ENCODE results near the gene NPY4R. TPM values are rescaled to one million over a fixed set of nuclear protein-coding genes. Genes with fewer than 3 reads are reported as not detected.
"Not testable (repeated sequence)": the region's sequence is repeated elsewhere in the genome, so short reads cannot be mapped to it uniquely, and the experiment has no call there.

The NPY4R gene, protein sequence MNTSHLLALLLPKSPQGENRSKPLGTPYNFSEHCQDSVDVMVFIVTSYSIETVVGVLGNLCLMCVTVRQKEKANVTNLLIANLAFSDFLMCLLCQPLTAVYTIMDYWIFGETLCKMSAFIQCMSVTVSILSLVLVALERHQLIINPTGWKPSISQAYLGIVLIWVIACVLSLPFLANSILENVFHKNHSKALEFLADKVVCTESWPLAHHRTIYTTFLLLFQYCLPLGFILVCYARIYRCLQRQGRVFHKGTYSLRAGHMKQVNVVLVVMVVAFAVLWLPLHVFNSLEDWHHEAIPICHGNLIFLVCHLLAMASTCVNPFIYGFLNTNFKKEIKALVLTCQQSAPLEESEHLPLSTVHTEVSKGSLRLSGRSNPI
- total RNA-seq = not detected

DNA sequence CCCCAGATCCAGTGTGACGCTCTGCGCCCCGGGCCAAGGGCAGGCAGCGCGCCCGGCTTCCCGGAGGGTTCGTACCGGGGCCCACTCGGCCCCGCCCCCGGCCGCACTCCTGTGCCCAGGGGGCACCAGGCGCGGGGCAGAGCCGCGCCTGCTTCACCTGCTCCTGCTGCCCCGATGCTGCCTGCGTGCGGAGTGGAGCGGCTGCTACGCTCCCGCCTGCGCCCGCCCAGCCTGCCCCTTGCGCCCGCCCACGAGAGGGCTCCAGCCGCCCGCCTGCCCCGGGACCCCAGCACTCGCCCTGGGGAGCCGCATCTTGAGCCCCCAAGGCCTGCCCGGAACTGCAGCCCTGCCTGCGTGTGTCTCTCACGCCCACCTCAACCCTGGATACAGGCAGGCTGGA lies at the start of gene NPY4R:
TSS of gene NPY4R (minus strand) at position 194 of the 400 bp plus-strand sequence. CDS start 3,323 bp downstream, outside the sequence.
- not testable (repeated sequence) for DNase-seq

DNA sequence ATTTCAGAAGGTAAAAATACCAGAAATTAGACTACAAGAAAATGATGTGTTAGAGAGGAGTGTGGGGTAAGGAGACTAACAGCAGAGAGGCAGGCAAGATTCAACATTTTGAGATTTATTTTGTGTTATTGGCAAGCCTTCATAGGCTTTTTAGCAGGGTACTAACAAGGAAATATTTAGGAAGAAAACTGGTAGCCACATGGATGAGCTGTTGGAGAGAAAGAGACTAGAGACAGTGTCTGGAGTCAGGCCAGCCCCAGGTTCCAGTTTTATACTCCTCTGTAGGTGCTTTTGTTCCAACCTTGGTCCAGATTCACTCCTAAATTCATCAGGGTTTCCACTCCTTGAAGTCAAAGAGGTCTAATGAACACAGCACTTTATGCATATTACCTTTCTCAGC lies 49.6 kb upstream of the NPY4R start:
- DNase-seq = no peak

DNA sequence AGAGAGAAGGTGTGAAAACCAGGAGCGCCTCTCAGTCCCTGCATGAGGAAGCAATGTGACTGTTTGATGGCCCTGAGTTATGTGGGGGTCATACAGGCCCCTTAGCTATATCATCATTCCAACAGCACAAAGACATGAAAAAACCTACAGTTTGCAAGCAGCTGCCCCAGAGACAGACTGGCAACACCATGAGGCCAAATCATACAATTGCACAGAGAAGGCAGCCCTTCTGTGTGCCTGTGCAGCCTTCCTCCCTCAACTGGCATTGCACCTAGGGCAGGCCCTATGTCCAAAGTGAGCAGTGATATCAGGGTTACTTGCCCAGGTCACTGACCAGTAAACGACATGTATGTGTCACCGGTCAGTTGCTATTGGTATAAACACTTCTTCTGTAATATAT lies 49.1 kb upstream of the NPY4R start:
- no peak for DNase-seq

DNA sequence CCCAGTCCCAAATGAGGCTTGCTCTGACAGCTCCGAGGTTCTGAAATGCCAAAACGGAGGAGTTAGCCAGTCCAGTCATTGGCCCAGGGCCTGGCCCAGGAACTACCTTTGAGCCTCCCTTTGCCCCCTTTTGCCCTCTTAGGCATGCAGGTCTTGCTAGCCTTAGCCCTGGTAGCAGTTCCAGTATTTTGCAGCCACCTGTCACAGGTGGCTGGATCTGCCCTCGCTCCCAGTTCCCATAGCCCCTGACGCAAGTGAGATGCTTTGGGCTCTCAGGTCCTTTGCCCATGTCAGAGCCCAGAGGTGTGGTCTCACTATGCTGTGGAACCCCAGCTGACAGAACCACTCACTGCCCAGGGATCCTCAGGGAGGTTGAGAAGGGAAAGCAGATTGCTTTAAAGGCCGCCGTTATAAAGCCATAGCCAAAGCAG lies 48.7 kb upstream of the NPY4R start:
- no peak for DNase-seq

DNA sequence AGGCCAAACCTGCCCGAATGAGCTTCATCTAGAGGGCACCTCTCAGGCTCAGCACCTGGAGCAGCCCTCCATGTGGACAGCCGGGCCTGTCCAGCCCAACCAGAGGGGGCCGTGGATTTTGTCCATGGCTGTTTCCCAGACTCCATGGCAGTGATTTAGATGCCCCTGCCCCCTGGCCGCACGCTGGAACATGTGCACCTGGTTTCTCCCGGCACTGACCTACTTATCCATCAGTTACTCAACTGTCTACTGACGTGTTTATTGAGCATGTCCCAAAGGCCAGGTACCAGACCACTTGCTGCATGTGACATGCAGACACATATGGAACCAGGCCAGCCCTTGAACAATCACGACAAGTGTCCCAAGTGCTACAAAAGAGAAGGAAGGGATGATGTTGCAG lies 47.6 kb upstream of the NPY4R start:
- not testable (repeated sequence) for DNase-seq

DNA sequence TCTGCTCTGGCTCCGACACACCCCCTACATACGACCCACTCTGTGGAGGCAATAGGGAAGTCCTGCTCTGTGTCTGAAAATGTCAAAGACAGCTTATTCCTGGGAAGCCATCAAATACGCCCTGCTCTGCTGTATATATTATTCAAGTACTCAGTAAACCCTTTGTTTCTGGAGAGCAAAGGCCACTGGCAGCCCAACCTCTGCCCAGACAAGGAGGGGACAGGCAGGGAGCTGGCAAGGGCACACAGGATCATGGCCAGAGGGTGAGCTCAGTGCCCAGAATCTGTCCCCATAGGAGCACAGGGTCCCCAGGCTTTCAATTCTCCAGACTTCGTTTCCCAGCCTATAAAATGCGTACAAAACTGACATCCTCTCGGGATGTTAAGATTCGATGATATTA lies 47.0 kb upstream of the NPY4R start:
- DNase-seq = not testable (repeated sequence)

DNA sequence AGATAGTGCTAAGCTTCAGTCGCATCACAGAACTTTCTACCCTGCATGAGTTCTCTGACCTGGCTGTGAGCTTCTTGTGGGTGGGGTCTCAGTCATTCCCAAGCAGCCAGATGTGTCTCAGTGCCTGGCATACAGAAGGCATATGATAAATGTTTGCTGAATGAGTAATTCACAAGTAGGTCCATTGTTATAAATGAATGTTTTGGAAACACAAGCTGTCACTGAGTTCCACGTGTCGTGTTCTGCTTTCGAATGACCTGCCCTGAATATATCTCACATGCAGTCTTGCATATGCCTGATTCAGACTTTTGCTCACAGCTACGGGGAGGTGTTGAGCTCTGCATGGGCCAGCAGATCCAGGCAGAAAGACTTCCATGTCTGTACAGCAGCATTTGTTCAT lies 46.2 kb upstream of the NPY4R start:
- not testable (repeated sequence) for DNase-seq

DNA sequence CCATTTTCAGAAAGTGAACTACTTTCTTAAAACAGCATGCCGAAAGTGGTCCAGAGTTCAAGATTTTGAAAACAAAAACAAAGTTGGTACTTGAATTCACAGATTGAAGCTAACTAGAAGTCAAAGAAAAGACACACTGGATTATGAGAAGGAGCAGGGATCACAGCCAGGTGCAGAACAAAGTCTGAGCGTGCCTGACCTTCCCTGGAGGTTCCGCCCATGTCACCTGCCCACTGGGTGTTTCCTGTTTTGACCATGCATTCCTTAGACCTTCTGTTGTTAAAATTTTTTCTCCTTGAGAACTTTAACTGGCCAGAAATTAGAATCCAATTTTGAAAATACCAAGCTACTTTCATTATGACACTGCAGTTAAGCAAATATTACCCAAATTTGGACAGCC lies 34.2 kb upstream of the NPY4R start:
- DNase-seq = not testable (repeated sequence)

DNA sequence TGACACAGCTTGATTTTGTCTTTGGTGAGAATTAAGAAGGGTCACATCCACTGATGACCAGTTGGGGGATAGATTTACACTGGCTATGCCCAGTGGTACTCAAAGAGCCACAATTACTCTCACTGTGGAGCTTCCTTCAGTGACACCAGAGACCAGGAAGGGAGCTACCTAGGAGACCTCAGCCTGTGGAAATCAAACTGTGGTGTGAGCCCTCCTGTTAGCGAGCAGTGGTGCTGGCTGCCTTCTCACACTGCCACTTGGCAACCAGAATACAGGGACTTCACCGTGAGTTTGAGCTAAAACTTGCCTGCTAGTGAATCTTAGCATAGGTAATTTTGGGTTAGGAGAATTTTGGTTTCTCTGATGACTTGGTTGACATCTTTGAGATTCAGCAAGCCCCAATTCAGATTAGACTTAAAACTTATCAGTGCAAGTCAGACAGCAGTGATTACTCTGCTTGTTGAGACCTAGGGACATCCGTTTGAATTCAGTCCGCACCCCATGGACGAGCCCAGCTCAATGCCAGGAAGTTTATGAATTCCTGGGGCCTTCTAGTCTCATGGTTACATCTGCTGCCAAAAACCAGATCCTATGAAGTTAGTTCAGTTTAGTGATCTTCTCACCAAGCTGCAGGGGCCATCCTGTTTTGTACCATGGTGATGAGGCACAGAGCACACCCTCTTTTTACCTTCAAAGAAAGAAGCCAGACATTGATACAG lies 33.4 kb upstream of the NPY4R start:
- DNase-seq = not testable (repeated sequence)

DNA sequence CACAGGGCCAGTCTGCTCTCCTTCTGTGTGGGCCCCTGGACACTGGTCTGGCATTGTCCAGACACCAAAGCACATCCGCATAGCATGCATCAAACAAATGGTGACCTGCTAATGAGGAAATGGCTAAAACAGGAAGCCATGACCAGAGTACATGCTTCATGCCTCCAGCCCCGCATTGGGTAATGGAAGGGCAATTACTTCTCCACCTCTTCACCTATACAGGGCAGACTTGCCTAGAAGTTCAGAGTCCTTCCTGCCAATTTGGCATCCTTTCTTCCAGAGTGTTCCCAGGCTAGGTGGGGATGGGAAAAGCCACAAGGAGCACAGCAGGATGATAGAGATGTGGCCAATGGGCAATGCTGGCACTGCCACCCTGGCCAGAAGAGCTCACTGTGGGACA lies 32.1 kb upstream of the NPY4R start:
- not testable (repeated sequence) for DNase-seq

DNA sequence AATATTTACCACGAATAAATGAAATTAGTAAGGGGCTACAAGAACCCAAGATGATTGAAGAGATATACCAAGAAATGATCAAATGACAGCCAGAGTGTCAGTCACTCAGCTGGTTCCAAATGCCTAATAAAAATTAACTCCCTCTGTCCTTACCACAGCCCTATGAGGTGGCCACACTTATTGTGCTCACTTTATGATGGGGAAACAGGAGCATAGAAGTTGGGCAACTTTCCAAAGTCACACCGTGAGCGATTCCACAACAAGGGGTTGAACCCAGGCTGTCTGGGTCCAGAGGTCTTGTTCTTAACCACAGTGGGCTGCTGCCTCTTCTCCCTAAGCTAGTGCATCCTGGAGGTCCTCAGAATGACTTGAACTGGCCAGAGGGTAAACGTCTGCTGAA lies 31.6 kb upstream of the NPY4R start:
- not testable (repeated sequence) for DNase-seq

DNA sequence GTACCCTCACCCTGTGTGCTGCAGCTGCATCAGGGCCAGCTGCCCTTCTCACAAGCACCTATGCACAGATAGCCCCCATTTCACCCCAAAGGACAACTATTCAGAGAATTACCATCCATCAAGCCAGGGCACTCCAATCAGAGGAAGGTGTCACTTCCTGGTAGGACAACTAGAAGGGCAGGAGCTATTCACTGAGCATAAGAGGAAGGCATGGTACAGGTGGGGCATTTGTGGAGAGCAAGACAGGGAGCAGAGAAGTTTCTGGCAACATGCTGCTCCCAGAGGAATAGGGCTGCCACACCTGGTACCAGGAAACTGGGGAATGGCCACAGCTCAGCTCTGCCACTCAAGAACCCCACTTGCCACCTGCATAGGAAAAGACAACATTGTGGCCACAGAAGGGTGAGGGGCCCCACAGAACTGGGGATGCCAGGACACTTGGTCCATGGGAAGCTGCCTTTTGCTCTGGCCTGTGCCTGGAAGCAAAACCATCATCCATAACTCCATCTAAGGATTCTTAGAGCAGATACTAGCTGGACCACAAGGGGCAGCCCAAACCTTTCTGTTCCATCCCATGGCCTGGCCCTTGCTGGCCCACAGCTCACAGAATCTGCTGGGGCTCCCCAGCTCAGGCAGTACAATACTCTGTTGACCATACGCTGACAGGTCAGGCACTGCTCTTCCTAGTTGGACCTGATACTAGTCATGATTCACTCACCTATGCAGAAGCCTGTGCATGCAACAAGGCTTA lies 25.8 kb upstream of the NPY4R start:
- DNase-seq = not testable (repeated sequence)

DNA sequence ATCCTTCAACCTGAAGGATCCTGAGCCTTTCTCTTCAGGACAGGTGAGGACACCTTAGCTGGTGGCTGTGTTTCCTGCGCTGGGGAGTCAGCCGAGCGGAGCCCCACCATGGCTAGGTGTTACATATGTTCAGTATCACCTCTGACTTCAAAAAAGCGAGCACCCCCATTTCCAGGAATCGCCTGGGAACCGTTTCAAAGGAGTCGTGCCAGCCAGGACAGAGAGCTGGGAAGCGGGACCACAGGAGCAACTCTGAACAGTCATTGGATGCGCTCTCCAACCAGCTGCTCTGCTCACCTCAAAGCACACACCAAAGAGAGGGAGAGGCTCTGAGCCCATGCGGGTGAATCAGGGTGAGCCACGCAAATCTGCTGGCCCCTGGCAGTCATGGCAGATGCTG lies 24.5 kb upstream of the NPY4R start:
- not testable (repeated sequence) for DNase-seq

DNA sequence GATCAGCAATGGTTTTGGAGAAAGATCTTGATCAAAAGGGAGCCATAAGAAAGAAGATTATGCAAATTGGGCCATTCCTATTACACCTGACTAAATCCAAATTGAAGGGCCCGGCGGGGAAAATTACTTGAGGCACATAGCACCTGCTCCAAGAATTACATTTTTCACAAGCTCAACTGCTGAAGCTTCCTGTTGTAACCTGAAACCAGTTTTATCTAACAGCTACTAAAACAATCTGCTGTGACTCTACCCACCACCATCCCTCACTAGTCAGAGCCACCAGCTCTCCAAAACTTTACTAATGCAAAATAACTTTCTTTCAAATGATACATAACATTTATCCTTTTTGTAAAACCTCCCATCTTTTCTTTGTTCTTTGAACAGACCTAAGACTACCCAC lies 20.7 kb upstream of the NPY4R start:
- not testable (repeated sequence) for DNase-seq

DNA sequence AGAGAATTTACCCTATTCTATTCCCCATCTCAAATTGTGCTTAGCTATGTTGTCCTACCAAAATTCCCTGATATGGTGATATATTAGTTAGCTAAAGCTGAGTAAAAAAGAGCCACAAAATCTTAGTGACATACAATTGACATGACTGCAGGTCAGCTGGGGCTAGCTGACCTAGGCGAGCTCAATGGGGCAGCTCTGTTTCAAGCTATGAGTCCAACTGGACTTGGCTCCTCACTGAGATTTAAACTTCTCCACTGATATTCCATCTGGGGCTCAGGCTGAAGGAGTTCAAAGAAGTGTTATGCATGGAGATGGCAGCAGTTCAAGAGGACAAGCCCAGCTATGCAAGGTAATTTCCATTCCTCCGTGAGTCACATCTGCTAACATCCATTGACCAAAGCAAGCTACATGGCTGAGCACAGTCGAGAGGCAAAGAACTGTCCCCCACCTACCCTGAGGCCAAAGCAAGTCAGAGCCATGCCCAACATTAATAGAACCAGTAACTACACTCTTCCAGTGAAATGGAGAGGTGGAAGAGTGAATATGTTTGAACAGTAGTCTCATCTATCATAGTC lies 9.1 kb upstream of the NPY4R start:
- not testable (repeated sequence) for DNase-seq

DNA sequence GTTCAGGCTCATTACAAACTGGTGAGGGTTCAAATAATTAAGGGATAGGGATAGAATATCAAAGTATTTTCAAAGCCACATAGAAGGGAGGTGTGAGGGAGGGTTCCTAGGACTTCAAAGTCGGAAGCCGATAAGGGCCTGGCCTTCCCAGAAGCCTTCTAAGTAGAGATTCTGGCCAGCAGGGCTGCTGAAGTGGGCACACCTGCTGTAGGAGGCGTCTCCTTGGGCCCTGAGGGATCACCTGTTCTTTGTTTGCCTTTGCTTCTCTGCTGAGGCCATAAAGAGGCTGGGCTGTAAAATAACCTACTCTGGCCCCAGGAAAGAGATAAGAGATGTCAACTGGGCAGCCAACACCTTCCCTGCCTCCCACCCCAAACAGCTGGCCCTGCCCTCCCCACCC lies 8.0 kb upstream of the NPY4R start:
- DNase-seq = not testable (repeated sequence)

DNA sequence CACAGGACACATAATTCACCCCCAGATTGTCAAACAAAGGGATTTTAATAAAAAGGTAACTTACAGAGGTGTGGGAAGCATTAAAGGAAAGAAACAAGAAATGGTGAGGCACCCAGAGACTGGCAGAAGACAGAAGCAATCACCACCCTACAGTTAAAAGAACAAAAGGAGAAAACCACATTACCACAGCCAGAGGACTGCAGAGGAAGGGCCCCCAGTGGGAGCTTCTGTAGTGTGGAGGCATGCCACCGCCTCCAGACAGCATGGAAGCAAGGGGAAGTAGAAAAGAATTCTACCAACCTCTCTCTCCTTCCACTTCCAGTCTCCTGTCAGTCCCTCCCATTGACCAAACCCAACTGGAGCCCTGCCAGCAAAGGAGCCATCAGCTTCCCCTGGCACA lies 4.4 kb upstream of the NPY4R start:
- not testable (repeated sequence) for DNase-seq

DNA sequence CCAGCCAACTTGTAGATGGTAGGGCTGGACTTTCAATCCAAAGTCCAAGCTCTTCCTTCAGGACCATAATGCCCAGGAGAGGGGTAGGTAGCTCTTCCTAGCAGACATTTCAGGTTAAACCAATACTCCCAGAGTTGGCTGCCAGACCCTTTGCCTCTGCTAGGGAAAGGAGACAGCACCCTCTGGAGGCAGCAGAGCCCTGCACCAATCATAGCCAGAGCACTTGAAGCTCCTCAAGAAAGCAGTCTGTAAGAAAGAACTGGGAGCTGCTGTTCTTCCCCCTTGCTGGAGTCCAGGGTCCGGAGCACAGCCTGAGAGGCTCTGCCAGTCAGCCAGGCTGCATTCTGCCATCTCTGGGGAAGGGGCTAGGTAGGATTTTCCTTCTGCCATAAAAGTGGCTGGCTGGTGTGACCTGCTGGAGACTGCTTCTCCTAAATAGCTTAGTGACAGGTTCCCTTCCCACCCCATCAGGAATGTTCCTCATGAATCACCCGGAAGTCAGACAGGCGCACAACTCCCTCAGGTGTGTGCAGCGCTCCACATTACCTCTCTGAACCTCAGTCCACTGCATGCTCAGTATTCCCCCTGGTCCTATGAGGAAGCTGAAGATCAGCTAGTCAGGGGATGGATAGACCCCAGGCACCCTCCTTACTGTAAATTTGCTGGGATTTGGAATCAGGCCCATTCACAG lies 2.5 kb upstream of the NPY4R start:
- DNase-seq = not testable (repeated sequence)

DNA sequence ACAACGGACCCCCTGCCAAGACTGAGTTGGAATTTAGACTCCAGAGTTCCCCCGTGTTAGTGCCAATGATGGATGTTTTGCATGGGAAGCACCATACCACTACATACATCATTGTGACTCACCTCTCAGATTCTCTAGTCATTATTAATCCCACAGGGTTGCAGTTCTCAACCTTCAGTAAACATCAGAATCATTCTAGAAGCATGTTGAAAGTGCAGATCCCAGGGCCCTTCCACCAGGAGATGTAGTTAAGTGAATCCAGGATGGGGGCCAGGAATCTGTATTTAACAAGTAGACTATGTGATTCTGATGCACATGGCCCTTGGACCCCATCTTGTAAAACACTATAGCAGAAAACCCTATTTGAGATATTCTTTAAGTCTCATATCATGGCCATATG lies 2.1 kb downstream of the NPY4R start:
- DNase-seq = not testable (repeated sequence)

DNA sequence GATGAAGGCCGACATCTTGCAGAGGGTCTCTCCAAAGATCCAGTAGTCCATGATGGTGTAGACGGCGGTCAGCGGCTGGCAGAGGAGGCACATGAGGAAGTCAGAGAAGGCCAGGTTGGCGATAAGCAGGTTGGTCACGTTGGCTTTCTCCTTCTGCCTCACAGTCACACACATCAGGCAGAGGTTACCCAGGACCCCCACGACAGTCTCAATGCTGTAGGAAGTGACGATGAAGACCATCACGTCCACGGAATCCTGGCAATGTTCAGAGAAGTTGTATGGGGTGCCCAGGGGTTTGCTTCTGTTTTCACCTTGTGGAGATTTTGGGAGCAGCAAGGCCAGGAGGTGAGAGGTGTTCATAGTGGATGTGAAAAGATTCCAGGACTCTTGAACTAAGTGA lies 3.5 kb downstream of the NPY4R start:
- DNase-seq = not testable (repeated sequence)

DNA sequence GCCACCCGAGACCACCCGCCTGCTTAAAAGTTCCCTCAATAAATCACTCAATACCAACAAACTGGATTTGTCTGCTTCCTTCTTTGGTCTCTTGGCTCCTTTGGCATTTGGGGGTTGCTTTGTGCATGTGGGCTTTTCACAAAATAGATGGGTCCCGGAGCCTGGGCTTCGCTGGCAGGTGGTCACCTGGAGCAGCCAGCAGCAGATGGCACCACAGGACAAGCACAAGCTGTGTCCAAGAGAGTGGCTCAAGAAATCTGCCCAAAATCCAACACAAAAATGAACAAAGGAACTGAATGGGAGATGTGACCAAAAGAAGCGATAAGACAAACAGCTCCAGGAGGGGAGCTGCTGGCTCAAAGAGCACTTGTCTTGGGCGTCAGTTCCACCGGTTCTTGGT lies 6.2 kb downstream of the NPY4R start:
- DNase-seq = not testable (repeated sequence)

DNA sequence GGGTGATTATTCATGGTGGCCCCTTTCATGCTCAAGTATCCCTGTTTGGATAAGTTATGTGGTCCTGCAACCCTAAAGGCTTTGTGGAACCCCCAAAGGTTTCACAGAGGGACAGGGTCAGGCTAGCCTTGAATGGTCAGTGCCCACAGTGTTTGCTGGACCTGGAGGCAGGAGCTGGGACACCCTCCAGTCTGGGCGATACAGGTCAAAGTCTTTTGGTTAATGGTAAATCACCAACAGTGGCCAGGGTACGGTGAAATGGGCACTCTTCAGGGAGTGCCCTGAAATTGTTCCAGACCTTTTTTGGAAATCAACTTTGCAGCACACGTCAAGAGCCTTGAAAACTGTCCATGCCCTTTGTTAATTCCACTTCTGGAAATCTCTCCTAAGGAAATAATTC lies 8.7 kb downstream of the NPY4R start:
- not testable (repeated sequence) for DNase-seq

Data from occipital lobe (tissue), 2 donors.